H9 (cell line): ENCODE results near the gene ROBO2. TPM values are rescaled to one million over a fixed set of nuclear protein-coding genes. Genes with fewer than 3 reads are reported as not detected.
A peak's percentile ranks its signal among the peaks of the same experiment; 100 is the strongest.

Experiments used
- DNase-seq: peaks from one replicate; pipeline ENCODE4 v3.0.0-alpha.2; 2017
- H2AFZ ChIP-seq: one replicate; pipeline ENCODE4 v1.6.1; 2013; ENCODE audit warnings: mild to moderate bottlenecking, low read length, control low read depth, moderate library complexity
- H2AK5ac ChIP-seq: 2 replicates; pipeline ENCODE4 v1.6.1; 2013; ENCODE audit warnings: low read length, control low read depth, mixed read lengths; ENCODE audit not compliant: insufficient read length
- H2BK120ac ChIP-seq: one replicate; pipeline ENCODE4 v1.6.1; 2013; ENCODE audit warnings: low read depth, mild to moderate bottlenecking, low read length, control low read depth, inconsistent platforms; ENCODE audit not compliant: poor library complexity, severe bottlenecking
- H2BK12ac ChIP-seq: 2 replicates; pipeline ENCODE4 v1.6.1; 2013; ENCODE audit warnings: low read length, control low read depth, mixed read lengths, low read depth; ENCODE audit not compliant: insufficient read length
- H2BK15ac ChIP-seq: 2 replicates; pipeline ENCODE4 v1.6.1; 2013; ENCODE audit warnings: low read depth, low read length, control low read depth
- H2BK20ac ChIP-seq: one replicate; pipeline ENCODE4 v1.6.1; 2013; ENCODE audit warnings: low read depth, mild to moderate bottlenecking, low read length, control low read depth, inconsistent platforms; ENCODE audit not compliant: poor library complexity, severe bottlenecking
- H2BK5ac ChIP-seq: 2 replicates; pipeline ENCODE4 v1.6.1; 2013; ENCODE audit warnings: low read length, control low read depth, mixed read lengths; ENCODE audit not compliant: insufficient read length
- H3K14ac ChIP-seq: 2 replicates; pipeline ENCODE4 v1.6.1; 2013; ENCODE audit warnings: low read length, control low read depth; ENCODE audit not compliant: insufficient read depth
- H3K18ac ChIP-seq: 2 replicates; pipeline ENCODE4 v1.6.1; 2013; ENCODE audit warnings: low read depth, mild to moderate bottlenecking, mixed read lengths, low read length, control low read depth; ENCODE audit not compliant: insufficient read length
- H3K23ac ChIP-seq: 2 replicates; pipeline ENCODE4 v1.6.1; 2013; ENCODE audit warnings: low read length, control low read depth, mixed read lengths, low read depth; ENCODE audit not compliant: insufficient read length
- H3K23me2 ChIP-seq: 2 replicates; pipeline ENCODE4 v1.6.1; 2013; ENCODE audit warnings: low read depth, mild to moderate bottlenecking, mixed read lengths, low read length, control low read depth; ENCODE audit not compliant: insufficient read length, poor library complexity, severe bottlenecking
- H3K27ac ChIP-seq: 2 replicates; pipeline ENCODE4 v1.5.1; 2013; ENCODE audit warnings: low read length, control low read depth, mixed read lengths, low read depth; ENCODE audit not compliant: insufficient read length
- H3K27me3 ChIP-seq: 2 replicates; pipeline ENCODE4 v1.6.1; 2013; ENCODE audit warnings: low read length, control low read depth, inconsistent platforms; ENCODE audit not compliant: insufficient read depth
- H3K4ac ChIP-seq: 2 replicates; pipeline ENCODE4 v1.6.1; 2013; ENCODE audit warnings: low read depth, mild to moderate bottlenecking, control low read depth, inconsistent platforms, low read length, moderate library complexity
- H3K4me1 ChIP-seq: 2 replicates; pipeline ENCODE4 v1.6.1; 2013; ENCODE audit warnings: low read length, control low read depth, inconsistent platforms; ENCODE audit not compliant: insufficient read depth
- H3K4me2 ChIP-seq: 2 replicates; pipeline ENCODE4 v1.6.1; 2013; ENCODE audit warnings: low read length, control low read depth, mixed read lengths; ENCODE audit not compliant: insufficient read length, insufficient read depth
- H3K56ac ChIP-seq: 2 replicates; pipeline ENCODE4 v1.6.1; 2013; ENCODE audit warnings: low read depth, mild to moderate bottlenecking, mixed read lengths, low read length, control low read depth; ENCODE audit not compliant: insufficient read length
- H3K79me1 ChIP-seq: 2 replicates; pipeline ENCODE4 v1.6.1; 2013; ENCODE audit warnings: low read depth, mild to moderate bottlenecking, moderate library complexity, low read length, control low read depth, inconsistent platforms; ENCODE audit not compliant: insufficient read depth, poor library complexity, severe bottlenecking
- H3K79me2 ChIP-seq: 2 replicates; pipeline ENCODE4 v1.6.1; 2013; ENCODE audit warnings: low read length, control low read depth, inconsistent platforms; ENCODE audit not compliant: insufficient read depth
- H3K9ac ChIP-seq: 2 replicates; pipeline ENCODE4 v1.6.1; 2013; ENCODE audit warnings: low read length, control low read depth, mixed read lengths; ENCODE audit not compliant: insufficient read length; ENCODE audit errors: extremely low read depth
- H3K9me3 ChIP-seq: one replicate; pipeline ENCODE4 v1.6.1; 2013; ENCODE audit warnings: low read depth, low read length, inconsistent platforms; ENCODE audit not compliant: control insufficient read depth
- H3T11ph ChIP-seq: one replicate; pipeline ENCODE4 v1.6.1; 2013; ENCODE audit warnings: mild to moderate bottlenecking, low read length, control low read depth, inconsistent platforms
- H4K20me1 ChIP-seq: one replicate; pipeline ENCODE4 v1.6.1; 2013; ENCODE audit not compliant: control insufficient read depth, insufficient read length, insufficient read depth
- H4K5ac ChIP-seq: 2 replicates; pipeline ENCODE4 v1.6.1; 2013; ENCODE audit warnings: low read depth, mild to moderate bottlenecking, mixed read lengths, low read length, control low read depth; ENCODE audit not compliant: insufficient read length
- H4K8ac ChIP-seq: replicated peaks from 2 replicates; pipeline ENCODE4 v1.6.1; 2013; ENCODE audit warnings: low read length, control low read depth, mixed read lengths, low read depth; ENCODE audit not compliant: insufficient read length
- H4K91ac ChIP-seq: 2 replicates; pipeline ENCODE4 v1.6.1; 2013; ENCODE audit warnings: low read depth, mild to moderate bottlenecking, moderate library complexity, mixed read lengths, low read length, control low read depth; ENCODE audit not compliant: insufficient read length
- H3K27ac Mint-ChIP-seq, 3 experiments: 2 replicates in 2 of 3; 3 replicates in 1 of 3; pipeline ENCODE4 v1.8.0; 2020 to 2021; ENCODE audit warnings: mixed read lengths in 3 of 3, mild to moderate bottlenecking in 1 of 3, moderate library complexity in 1 of 3
- H3K27me3 Mint-ChIP-seq: 2 replicates; pipeline ENCODE4 v1.8.0; 2021; ENCODE audit warnings: low read depth, mild to moderate bottlenecking, moderate library complexity, mixed read lengths
- H3K36me3 Mint-ChIP-seq, 3 experiments: 2 replicates in 2 of 3; 3 replicates in 1 of 3; pipeline ENCODE4 v1.8.0; 2020 to 2021; ENCODE audit warnings: low read depth in 3 of 3, mixed read lengths in 3 of 3; ENCODE audit not compliant: insufficient read depth in 1 of 3
- H3K4me1 Mint-ChIP-seq, 2 experiments: 2 replicates each; pipeline ENCODE4 v1.8.0; 2020; ENCODE audit warnings: mixed read lengths in 2 of 2
- H3K4me3 Mint-ChIP-seq, 2 experiments: 2 replicates in 1 of 2; 3 replicates in 1 of 2; pipeline ENCODE4 v1.8.0; 2020 to 2021; ENCODE audit warnings: mild to moderate bottlenecking in 2 of 2, mixed read lengths in 2 of 2, moderate library complexity in 1 of 2
- H3K9me3 Mint-ChIP-seq, 2 experiments: 2 replicates in 1 of 2; 3 replicates in 1 of 2; pipeline ENCODE4 v1.8.0; 2020; ENCODE audit warnings: mild to moderate bottlenecking in 2 of 2, mixed read lengths in 2 of 2, moderate library complexity in 1 of 2
- WGBS: extraction: QIAGEN DNeasy Blood & Tissue Kit; methylation state at CpG from one replicate; pipeline ENCODE4 v1.1.7; 2013; ENCODE audit warnings: missing lambda C conversion rate, low lambda C conversion rate, mixed read lengths; ENCODE audit not compliant: insufficient read length; ENCODE audit errors: extremely low coverage; 5-methylcytosine and 5-hydroxymethylcytosine counted together
- total RNA-seq: library from RNA; stranded (reverse); gene quantifications from 2 replicates; pipeline ENCODE4 v1.2.1, GENCODE V29; 2021
- TF ChIP-seq, protein P1 (sequence below): fragments of 200-600 bp; sonication (generic); conservative IDR thresholded peaks from 3 replicates; pipeline ENCODE4 v1.8.0; 2021; ENCODE audit warnings: antibody characterized with exemption, mild to moderate bottlenecking

The ROBO2 gene
- total RNA-seq, 1 experiment from 2014 or later: 2.3 TPM

DNA sequence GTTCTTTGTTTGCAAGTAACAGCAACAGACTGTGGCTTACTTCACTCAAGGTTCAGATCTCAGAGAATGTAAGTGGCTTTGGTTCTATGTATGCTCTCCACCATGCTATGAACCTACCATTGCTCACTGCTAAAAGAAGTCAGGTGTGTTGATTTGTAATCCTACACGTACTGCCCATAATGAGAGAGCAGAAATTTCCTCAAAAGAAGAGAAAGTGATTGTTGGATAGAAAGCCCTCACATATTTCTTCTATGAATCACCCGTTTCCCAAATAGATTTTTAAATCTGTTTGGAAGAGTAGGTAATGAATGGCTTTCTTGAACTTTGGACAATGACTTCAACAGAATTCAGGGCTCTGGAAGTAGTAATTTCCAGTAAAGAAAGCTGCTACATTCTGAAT, 565.4 kb downstream of the ROBO2 start:
- no peak overlapping the region for H3K4me2 ChIP-seq
- no peaks in the 10 kb centered on the region for H4K20me1 ChIP-seq
- H3T11ph ChIP-seq: no peak overlapping the region
- H3K9me3 Mint-ChIP-seq: no peaks in the 10 kb centered on the region
- no peak overlapping the region for H4K91ac ChIP-seq
- H3K36me3 Mint-ChIP-seq: peaks cover 0 to 3% (median 0%) of the 10 kb centered on the region in 3 experiments; a peak in 1 of 7 replicates
- H2BK12ac ChIP-seq: no peak overlapping the region
- no peak overlapping the region for H2BK5ac ChIP-seq
- no peaks in the 10 kb centered on the region for H3K27me3 ChIP-seq
- TF ChIP-seq, protein P1, sequence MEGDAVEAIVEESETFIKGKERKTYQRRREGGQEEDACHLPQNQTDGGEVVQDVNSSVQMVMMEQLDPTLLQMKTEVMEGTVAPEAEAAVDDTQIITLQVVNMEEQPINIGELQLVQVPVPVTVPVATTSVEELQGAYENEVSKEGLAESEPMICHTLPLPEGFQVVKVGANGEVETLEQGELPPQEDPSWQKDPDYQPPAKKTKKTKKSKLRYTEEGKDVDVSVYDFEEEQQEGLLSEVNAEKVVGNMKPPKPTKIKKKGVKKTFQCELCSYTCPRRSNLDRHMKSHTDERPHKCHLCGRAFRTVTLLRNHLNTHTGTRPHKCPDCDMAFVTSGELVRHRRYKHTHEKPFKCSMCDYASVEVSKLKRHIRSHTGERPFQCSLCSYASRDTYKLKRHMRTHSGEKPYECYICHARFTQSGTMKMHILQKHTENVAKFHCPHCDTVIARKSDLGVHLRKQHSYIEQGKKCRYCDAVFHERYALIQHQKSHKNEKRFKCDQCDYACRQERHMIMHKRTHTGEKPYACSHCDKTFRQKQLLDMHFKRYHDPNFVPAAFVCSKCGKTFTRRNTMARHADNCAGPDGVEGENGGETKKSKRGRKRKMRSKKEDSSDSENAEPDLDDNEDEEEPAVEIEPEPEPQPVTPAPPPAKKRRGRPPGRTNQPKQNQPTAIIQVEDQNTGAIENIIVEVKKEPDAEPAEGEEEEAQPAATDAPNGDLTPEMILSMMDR: no peak
- H2AFZ ChIP-seq: no peak overlapping the region
- no CpG with 5 or more reads among the region's 2 CpGs for WGBS
- no peak overlapping the region for H2AK5ac ChIP-seq
- H3K4ac ChIP-seq: no peak overlapping the region
- H3K79me1 ChIP-seq: no peaks in the 10 kb centered on the region
- no peak overlapping the region for H3K9ac ChIP-seq
- H3K4me1 Mint-ChIP-seq: peaks cover 8 to 10% of the 10 kb centered on the region in 2 experiments
- no peaks in the 10 kb centered on the region for H3K23me2 ChIP-seq
- no peaks in the 10 kb centered on the region for H3K27me3 Mint-ChIP-seq
- no peak overlapping the region for H4K5ac ChIP-seq
- H3K23ac ChIP-seq: no peak overlapping the region
- no peaks in the 10 kb centered on the region for H3K79me2 ChIP-seq
- no peak overlapping the region for H2BK20ac ChIP-seq
- no peak overlapping the region for H4K8ac ChIP-seq
- H3K56ac ChIP-seq: no peak overlapping the region
- H3K27ac Mint-ChIP-seq: peak overlapping the region in 2 of 3 experiments; percentile 68 to 78; a peak in 2 of 7 replicates
- no peak overlapping the region for H2BK15ac ChIP-seq
- no peak overlapping the region for H3K14ac ChIP-seq
- no peaks in the 10 kb centered on the region for H3K4me1 ChIP-seq
- DNase-seq: no peak
- H3K9me3 ChIP-seq: no peaks in the 10 kb centered on the region
- no peak overlapping the region for H3K4me3 Mint-ChIP-seq
- no peak overlapping the region for H3K18ac ChIP-seq
- no peak overlapping the region for H2BK120ac ChIP-seq
- H3K27ac ChIP-seq: no peak overlapping the region
